Limb (tissue), 2 donors: ENCODE data around the gene CAVIN3.
A peak's percentile ranks its signal among the peaks of the same experiment; 100 is the strongest.
"Not testable (repeated sequence)": the region's sequence is repeated elsewhere in the genome, so short reads cannot be mapped to it uniquely, and the experiment has no call there.

Source experiments
- DNase-seq, 2 donors: peaks; one replicate each; pipeline ENCODE4 v3.0.0-alpha.2; 2016; ENCODE audit errors: extremely low spot score in 2 of 2

The CAVIN3 gene

DNA sequence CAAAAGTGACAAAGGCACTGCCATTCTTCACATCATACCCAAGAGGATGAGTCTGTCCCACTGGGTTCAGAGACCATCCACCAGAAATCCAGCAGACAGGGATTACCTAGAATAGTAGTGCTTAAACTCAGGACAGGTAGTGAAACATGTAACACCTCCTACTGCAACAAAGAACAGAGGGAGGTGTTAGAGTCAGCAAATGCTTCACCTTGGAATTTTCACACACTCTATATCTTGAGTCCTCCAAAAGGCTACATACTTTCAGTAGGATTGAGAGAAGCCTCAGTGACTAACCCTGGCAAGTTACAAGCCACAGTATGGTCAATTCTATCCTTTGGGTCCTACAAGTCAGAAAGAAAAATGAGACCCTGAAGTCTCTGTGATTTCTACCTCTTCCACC is 6.0 kb upstream of the CAVIN3 start:
- DNase-seq, result no peak

DNA sequence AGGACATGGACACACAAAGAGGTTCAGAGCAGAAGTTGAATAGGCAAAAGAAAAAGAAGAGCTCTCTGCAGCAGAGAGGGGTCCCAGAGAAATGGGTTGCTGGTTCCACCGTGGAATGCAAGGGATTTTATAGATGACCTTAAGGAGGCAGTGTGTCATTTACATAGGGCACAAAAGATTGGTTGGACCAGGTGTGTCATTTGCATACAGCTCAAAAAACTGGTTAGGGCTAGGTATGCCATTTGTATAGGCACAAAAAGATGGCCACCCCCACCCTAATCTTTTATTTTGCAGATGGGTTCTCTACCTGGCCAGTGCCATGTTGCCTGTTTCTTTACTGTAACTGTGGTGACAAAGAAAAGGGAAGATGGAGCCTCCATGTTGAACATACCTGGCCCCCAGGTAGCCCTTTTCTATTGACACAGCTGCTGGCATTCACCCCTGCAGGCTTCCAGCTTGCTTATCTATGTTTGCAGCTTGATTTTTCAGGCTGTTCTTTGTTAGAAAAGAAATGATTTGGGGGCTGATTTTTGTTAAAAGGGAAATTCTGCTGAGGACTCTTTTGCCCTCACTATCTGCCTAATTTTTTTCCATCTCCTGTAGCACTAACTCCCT is 3.1 kb upstream of the CAVIN3 start:
- DNase-seq, result no peak

DNA sequence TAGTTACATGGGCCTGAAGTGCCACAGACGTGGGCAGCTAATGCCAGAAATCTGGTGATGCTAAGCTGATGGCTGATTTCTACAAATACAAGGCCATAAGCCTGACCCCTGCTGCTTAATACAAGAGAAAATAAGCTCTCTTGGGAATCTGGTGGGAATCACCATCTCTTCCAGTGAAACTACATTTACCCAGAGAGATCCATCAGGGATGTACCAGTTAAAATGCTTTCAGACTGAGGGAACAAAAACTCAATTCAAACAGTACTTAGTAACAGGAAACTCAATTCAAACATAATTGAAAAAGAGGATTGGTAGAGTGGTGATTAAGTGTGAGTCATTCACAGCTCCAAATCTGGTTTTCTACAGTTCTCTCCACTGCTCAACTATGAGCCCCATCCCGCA is 1.7 kb upstream of the CAVIN3 start:
- no peak for DNase-seq

DNA sequence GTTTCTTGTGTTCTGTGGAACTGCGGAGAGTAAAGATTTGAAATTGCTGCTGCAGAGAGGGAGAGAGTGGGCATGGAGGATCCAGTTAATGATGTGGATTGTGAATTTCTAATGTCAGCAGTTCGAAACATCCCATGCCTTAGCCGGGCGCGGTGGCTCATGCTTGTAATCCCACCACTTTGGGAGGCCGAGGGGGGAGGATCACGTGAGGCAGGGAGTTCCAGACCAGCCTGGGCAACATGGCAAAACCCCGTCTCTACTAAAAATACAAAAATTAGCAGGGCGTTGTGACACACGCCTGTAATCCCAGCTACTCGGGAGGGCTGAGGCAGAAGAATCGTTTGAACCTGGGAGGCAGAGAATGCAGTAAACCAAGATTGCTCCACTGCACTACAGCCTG is 1.1 kb upstream of the CAVIN3 start:
- DNase-seq, result no peak

DNA sequence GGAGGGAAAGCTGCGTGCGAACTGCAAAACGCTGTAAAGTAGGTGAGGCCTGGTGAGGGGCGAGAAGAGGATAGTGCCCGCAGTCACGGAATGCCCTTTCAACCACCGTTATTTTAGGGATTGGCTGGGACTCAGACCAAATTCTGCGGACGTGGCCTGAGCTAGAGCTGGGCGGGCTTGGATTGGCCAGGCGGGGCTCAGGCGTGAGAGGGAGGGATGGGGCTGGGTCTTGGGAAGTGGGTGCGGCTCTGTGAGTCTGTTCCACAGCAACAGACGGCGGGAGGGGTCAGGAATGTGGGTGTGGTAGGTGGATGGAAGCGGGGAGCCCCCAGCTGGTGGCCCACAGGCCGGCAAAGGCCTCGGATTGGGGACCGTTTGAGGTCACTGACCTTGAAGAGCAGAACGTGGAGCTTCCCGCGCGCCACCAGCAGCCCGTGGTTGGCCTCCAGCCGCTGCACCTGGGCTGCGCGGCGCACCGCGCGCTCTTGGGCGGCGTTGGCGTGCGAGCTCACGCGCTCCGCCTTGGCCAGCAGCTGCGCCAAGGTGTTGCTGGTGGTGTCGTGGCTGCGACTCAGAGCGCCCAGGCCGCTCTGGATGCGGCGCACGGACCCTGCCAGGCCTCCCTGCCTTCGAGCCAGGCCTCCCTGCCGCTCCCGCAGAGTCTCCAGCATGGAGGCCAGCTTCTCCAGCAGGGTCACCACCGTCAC is 444 bp downstream of the CAVIN3 start:
- peak; percentile 84 to 85 for DNase-seq

DNA sequence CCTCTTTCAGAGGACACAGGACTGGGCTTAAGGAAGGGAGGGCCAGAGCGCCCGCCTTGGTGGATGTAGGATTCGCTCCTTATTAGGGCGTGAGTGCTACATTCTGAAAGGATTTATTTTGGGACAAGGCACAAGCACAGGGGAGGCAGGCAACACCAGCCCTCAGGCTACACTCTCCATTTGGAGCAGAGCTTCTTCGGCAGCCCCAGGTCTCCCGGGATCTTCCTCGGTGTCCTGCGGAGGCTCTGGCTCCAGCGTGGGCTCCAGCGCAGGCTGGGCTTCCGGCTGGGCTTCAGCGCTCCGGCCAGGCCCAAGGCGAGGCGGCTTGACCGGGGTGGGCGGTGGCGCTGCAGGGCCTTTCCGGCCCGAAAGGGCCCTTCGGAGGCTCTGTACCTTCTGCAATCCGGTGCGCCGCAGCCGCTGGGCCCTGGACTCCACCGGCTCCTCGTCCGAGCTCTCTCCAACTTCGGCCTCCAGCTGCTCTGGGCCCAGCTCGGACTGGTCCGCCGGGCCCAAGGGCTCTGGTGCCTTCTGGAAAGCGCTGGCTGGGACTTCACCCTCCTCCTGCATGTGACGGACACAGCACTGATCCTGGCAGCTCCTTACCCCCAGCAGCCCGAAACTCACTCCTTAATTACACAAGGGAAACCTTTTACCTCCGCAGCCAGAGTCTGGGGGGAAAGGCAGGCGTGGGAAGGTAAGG is 1.1 kb downstream of the CAVIN3 start:
- peak in 1 of 2 donors; percentile 59 for DNase-seq

DNA sequence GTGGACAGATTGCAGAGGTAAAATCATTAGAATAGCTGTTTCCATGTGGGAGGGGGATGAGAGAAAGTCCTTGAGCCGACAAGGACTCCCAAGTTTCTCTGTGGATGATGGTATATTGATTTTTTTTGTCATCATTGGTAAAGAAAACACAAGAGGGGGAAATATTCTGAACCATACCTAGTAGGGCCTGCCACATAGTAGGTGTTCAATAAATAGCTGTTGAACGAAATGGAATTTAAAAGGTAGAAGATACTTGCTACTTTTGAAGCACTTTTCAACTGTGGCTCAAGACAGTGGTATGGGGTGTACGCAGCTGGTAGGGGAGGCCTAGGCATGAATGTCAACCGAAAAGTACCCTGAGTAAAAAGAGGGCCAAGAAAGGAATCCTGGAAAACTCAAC is 2.1 kb downstream of the CAVIN3 start:
- DNase-seq, result no peak

DNA sequence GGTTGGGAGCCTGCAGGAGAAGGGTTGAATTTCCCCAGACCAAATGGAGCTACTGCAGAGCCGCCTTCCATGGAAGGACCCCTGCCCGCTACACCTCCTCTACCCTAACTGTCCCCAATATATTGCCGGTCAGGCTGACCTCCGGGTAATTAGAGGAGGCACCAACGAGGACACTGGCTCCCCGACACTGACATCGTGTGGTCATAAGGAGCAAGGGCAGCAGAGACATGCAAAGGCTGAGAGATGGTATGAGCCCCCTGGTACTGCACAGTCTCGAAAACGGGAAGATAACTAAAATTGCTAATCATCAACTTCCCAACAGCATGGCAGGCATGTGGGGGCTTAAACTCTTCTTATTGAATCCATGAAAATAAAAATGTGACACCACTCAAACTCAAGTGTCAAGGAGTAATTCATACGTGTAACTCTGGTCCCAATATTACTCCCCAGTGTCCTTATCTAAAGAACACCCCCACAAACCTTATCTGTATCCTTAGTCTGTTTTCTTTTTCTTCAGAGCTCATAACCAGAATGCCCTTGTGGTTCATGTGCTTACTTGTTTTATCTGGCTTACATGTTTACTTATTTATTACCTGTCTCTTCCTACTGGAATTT is 4.4 kb downstream of the CAVIN3 start:
- peak; percentile 38 to 50 for DNase-seq

DNA sequence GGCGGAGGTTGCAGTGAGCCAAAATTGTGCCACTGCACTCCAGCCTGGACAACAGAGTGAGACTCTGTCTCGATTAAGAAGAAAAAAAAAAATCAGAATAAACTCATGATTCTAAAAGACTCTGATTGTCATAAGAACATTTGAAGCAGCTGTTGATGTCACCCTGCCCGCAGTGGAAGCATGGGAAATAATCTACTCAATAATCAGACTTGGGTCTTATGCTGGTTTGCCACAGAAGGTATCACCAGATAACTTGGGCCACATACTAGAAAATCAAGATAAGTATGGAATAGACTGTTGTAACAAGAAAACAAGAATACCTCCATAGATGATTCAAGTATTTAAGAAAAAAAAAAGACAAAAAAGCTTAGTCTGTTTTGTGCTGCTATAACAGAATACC is 8.2 kb downstream of the CAVIN3 start:
- no peak for DNase-seq

DNA sequence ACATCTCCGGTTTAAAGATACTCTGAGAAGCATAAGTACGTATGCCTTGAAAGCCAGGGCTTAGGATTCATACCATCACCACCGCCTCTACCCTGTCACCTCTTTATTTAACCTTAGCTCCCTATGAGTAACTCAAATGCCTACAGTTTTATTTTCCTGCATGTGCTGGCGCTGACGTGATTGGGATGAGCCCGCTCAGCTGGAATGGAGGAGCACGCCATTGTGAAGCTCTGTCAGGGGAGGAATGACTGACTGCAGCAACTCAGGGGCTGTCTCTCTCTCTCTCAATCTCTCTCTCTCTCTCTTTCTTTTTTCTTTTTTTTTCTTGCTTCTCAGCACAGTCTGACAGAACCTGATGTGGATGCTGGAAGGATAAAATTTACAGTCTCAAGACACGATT is 12.4 kb downstream of the CAVIN3 start:
- no peak for DNase-seq

DNA sequence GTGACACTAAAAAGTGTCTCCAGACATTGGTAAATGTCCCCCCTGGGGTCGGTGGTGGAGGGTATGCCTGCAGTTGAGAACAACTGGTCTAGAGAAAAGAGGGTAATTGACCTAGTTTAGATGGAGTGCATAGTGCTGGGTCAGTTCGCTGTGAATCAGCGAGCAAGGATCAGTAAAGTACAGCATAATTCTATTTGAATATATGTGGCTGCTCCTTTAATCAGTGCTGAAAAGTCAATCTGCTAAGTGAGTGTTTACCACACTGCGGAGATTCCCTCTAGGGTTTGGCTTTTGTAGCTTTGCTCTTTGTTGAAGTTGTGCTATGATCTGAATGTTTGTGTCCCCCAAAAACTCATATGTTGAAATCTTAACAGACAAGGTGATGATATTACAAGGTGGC is 15.0 kb downstream of the CAVIN3 start:
- DNase-seq, result no peak

DNA sequence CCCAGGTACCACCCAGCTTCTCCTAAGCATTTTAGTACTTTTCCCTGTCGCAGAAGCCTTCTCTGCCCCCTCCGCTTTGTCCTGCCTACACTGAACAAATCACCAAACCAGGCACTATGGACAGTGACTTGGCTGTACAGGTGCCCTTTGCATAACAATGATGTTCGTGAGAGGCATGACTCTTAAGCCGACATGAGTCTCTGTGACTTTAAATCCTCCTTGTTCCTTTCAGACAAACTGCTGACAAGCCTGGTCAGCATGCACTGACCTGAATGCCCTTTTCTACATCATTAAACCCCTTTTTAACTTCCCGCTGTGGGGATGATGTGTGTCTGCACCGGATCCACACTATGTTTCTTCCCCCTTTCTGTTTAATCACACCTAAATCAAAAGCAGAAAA is 16.6 kb downstream of the CAVIN3 start:
- DNase-seq, result no peak

DNA sequence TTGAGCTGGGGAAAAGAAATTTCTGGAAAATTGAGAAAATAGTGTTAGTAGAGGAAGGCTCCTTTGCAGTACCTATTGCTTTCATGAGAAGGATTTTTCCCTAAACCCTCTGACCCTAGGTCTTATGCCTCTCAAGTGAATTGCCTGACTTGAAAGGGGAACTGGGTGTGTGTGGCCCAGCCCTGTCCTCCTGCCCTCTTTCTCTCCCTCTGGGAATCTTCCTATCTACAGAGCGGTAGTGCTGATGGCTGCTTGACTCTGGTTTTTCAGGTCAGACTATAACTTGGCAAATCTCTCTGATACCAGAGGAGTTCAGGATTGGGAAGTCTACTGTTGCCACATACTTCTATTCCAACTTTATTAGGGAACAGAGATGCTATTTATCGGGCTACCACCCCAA is 19.2 kb downstream of the CAVIN3 start:
- DNase-seq, result no peak

DNA sequence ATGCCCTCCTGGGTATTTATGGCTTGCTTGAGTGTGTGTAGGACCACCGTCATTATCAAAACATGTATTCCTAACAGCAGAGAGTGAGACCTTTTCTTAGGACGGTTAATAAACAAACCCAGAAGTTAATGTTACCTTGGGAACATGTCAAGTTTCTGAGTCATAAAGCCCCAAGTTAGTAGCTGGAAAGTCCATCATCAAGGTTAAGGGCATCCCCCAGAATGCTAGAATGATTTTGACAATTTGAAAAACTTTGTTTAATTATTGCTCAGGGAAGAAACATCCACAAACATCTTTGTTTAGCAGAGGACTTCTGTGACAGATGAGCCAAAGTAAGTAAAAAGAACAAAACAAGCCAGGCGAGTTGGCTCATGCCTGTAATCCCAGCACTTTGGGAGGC is 20.0 kb downstream of the CAVIN3 start:
- no peak for DNase-seq

DNA sequence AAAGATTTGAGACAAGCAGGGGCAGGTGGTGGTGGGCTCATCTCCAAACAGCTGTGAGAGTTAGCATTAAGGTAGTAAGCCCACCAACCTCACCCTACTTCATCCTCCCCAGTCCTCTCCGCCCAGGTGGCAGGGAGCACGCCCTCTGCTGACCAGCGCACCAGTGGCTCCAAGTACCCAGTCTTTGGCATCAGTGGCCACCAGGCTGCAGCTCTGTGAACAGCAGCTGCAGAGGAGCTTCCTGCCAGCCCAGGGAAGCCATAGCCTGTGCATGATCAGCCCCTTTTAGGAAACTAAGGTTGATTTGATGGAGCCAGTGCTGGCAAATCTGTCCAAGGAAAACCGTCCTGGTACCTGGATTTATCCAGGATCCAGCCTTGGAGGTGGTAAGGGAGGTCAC is 21.7 kb downstream of the CAVIN3 start:
- DNase-seq, result no peak

DNA sequence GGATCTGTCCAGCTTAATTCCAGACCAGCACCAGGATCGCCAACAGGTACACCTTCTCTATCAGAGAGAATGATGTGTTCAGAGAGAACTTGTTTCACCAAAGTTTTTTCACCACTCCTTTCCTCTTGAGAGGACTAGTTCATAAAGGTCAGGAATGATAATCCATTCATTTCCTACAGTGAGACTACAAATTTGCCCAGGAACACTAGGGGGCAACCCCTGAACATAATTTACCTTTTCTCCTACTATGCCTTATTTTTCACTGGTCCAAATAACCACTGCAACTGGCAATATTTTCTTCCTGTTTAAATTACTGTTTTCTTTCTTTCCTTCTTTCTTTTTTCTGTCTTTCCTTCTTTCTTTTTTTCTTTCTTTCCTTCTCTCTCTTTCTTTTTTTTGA is 22.5 kb downstream of the CAVIN3 start:
- DNase-seq, result no peak

DNA sequence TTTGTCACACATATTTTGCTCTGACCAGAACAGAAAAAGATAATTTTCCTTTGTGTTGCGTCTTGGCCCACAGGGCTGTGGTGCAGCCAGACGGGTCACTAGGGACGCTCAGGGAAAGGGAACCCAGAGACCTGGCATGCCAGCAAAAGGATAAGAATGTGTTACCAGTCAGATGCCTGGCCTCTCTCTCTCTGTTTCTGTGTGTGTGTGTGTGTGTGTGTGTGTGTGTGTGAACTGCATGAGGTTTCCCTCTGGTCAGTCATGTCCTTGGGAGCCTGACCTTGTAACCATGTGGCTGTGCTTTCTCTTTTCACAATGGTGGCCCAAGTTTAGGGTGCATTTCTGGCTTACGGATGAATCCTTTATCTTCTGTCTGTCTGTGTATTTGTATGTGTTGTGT is 35.3 kb downstream of the CAVIN3 start:
- no peak for DNase-seq

DNA sequence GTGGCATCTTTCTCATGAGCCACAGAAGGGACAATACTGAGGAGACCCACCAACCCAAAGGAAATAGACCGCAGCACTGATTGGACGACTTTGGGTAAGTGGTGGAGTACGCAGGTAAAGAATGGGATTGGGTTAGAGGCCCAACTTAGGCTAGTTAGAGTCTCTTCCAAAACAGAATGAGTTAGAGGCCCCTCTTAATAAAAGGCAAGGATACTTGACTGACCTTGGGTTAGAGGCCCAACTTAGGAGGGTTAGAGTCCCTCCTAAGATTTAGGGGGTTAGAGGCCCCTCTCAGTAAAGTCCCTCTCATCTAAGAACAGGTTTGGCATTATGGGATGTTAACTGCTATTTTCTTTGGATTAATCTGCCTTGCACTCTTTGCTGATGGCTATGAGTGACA is 36.1 kb downstream of the CAVIN3 start:
- no peak for DNase-seq

DNA sequence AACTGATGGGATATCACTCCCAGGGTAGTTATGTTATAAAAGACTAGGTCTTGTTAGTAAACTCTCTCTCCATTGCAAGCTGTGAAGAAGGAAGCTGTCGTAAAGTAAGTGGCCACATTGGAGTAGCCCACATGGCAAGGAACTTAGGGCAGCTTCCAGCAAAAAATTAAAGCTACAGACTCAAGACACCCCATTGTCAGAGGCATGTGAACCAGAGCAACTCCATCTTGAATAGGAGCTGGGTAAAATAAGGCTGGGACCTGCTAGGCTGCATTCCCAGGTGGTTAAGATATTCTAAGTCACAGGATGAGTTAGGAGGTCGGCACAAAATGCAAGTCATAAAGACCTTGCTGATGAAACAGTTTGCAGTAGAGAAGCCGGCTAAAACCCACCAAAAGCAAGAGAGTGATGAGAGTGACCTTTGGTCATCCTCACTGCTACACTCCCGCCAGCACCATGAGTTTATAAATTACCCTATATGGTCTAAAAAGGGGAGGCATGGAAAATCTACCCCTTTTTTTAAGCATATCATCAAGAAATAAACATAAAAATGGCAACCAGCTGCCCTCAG is 36.8 kb downstream of the CAVIN3 start:
- DNase-seq, result no peak

DNA sequence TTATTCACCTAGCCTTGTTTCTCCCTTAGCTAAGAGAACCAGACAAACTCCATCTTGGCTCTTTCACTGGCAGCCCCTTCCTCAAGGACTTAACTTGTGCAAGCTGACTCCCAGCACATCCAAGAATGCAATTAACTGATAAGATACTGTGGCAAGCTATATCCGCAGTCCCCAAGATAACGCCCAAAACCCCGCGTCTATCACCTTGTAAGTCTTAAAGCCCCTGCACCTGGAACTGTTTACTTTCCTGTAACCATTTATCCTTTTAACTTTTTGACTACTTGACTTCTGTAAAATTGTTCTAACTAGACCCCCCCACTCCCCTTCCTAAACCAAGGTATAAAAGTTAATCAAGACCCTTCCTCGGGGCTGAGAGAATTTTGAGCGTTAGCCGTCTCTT is 39.5 kb downstream of the CAVIN3 start:
- DNase-seq, result not testable (repeated sequence)

DNA sequence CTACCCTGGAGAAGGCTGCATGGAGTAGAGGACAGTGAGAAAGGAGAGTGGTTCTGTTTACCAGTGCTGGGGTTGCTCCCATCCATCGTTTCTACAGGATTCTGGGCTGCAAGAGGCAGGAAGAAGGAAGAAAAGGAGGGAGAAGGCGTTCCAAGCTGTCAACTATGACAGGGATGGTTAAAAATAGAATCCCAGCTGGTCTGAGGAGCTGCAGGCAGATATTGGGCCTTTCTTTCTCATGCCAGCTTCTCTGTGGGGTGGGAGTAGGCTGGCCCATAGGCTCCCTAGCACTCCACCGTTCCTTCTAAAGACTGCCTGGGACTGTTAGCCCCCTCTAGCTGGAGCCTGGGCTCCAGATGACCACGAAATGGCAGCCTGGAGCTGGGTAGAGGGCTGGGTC is 47.1 kb downstream of the CAVIN3 start:
- peak in 1 of 2 donors; percentile 15 for DNase-seq

DNA sequence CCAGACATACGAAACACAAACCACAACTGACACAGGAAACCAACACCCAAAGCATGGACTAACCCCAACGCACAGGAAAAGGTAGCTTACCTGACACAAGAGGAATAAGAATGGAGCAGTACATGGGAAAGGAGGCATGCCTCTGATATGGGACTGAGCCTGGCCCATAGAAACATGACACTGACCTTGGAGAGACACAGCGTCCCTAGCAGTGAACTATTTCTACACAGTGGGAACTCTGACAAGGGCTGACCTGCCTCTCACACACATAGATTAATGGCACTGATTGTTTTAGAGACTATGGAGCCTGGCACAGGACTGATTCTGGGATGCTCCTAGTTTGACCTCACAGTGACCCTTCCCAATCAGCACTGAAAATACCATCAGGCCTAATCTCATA is 48.7 kb downstream of the CAVIN3 start:
- DNase-seq, result no peak
